ENCODE measurements around the gene AVPR2.

The AVPR2 gene

GRCh38 chrX:153903991-153904957, at the start of gene AVPR2:
TSS of gene AVPR2 (plus strand) at chrX:153904673. CDS start at chrX:153905146, 473 bp downstream.
- H3K27ac ChIP-seq = no peak within 1 kb of the TSS
- TF ChIP-seq ZFX (IDR thresholded peaks at IDR 0.05; ENCODE audit: borderline replicate concordance) = no peak
- TF ChIP-seq, protein P1, sequence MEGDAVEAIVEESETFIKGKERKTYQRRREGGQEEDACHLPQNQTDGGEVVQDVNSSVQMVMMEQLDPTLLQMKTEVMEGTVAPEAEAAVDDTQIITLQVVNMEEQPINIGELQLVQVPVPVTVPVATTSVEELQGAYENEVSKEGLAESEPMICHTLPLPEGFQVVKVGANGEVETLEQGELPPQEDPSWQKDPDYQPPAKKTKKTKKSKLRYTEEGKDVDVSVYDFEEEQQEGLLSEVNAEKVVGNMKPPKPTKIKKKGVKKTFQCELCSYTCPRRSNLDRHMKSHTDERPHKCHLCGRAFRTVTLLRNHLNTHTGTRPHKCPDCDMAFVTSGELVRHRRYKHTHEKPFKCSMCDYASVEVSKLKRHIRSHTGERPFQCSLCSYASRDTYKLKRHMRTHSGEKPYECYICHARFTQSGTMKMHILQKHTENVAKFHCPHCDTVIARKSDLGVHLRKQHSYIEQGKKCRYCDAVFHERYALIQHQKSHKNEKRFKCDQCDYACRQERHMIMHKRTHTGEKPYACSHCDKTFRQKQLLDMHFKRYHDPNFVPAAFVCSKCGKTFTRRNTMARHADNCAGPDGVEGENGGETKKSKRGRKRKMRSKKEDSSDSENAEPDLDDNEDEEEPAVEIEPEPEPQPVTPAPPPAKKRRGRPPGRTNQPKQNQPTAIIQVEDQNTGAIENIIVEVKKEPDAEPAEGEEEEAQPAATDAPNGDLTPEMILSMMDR (IDR thresholded peaks at IDR 0.05) = no peak

- TF ChIP-seq, protein P1 (IDR thresholded peaks at IDR 0.05) = no peak
- TF ChIP-seq ZFX (IDR thresholded peaks at IDR 0.05; ENCODE audit: borderline replicate concordance) = no peak
- no peak overlapping the region for H3K27ac ChIP-seq
Observed at GRCh38 chrX:153854702-153855101, 49.8 kb upstream of the AVPR2 start.

DNA sequence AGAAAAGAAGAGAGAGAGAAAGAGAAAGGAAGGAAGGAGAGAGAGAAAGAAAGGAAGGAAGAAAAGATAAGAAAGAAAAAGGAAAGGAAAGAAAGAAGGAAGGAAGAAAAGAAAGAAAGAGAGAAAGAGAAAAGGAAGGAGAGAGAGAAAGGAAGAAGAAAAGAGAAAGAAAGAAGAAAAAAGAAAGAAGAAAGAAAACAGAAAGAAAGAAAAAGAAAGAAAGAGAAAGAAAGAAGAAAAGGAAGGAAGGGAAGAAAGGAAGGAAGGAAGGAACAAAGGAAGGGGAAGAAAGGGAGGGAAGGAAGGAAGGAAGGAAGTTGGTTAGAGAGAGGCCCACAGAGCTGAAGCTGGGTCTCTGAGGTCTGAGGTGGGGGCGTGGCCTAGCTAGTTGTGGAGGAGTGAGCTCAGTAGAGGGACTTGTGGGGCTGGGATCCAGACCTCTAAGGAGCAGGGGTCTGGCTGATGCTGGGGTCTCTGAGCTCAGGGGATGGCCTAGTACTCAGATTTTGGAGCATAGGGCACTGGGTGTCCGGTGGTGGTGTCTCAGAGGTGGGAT, 47.0 kb upstream of the AVPR2 start:
- TF ChIP-seq, protein P1 (IDR thresholded peaks at IDR 0.05) = no peak
- no peak for TF ChIP-seq ZFX (IDR thresholded peaks at IDR 0.05; ENCODE audit: borderline replicate concordance)
- no peak overlapping the region for H3K27ac ChIP-seq

- TF ChIP-seq, protein P1 (IDR thresholded peaks at IDR 0.05) = no peak
- no peak for TF ChIP-seq ZFX (IDR thresholded peaks at IDR 0.05; ENCODE audit: borderline replicate concordance)
- H3K27ac ChIP-seq = no peak overlapping the region
Observed at GRCh38 chrX:153861151-153861550, 43.3 kb upstream of the AVPR2 start.

- TF ChIP-seq ZFX (IDR thresholded peaks at IDR 0.05; ENCODE audit: borderline replicate concordance) = no peak
- TF ChIP-seq, protein P1 (IDR thresholded peaks at IDR 0.05) = no peak
- H3K27ac ChIP-seq = no peak overlapping the region
Observed at GRCh38 chrX:153861733-153862310, 42.7 kb upstream of the AVPR2 start.

DNA sequence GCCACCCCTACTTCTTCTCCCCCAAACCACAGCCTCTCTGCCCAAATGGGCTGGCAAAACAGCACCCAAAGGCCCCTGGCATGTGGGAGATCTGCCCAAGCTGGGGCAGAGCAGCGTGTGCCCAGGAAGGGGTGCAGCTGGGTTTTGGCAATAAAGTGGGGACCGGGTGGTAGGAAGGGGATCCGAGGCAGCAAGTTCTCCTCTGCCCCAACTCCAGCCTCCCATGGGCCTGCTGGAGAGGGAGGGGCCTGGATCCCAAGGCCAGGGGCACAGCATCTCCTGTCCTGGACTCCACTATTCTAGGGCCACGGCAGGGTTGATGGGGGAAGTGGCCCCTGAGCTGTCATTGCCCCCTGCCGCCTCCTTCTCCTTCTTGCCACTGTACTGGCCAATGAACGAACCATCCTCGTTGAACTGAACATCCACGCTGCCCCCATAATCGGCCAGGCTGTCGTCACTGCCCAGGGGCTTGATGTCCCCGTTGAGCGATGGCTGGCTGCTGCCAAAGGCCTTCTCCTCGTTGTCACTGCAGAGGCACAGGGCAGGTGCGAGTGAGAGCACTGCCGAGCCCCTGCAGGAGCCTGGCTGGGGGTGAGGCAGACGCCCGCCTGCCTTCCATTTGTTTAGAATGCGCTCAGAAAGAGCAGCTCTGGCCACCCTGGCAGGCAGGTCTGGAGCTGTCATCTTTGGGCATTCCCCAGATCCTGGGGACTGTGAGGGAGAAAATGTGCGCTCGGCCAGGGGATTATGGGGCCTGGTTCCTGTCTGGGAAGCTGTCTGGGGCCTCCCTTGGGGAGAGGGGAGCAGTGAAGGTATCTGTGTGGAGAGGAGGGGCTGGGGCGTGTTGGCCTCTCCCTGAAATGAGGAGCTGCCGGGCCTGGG, 41.9 kb upstream of the AVPR2 start:
- TF ChIP-seq ZFX (IDR thresholded peaks at IDR 0.05; ENCODE audit: borderline replicate concordance) = no peak
- TF ChIP-seq, protein P1 (IDR thresholded peaks at IDR 0.05) = no peak
- H3K27ac ChIP-seq = no peak overlapping the region

Data from 22Rv1 (cell line).